ENCODE data around the gene PIWIL1.

- no peak for TF ChIP-seq POLR2A (IDR thresholded peaks at IDR 0.05; ENCODE audit: low read length)
- TF ChIP-seq GATA1 (IDR thresholded peaks at IDR 0.05; ENCODE audit: low read depth, low read length): no peak
These were observed 16.7 kb downstream of the PIWIL1 start for GRCh38 chr12:130354407-130354806.

Measured in erythroblast (primary cell).